ENCODE results near the gene LATS1. TPM values are rescaled to one million over a fixed set of nuclear protein-coding genes. Genes with fewer than 3 reads are reported as not detected.
"Not testable (repeated sequence)": the region's sequence is repeated elsewhere in the genome, so short reads cannot be mapped to it uniquely, and the experiment has no call there.

Gene LATS1
- total RNA-seq, 1 donor from 2014 or later: 29.8 TPM

DNA sequence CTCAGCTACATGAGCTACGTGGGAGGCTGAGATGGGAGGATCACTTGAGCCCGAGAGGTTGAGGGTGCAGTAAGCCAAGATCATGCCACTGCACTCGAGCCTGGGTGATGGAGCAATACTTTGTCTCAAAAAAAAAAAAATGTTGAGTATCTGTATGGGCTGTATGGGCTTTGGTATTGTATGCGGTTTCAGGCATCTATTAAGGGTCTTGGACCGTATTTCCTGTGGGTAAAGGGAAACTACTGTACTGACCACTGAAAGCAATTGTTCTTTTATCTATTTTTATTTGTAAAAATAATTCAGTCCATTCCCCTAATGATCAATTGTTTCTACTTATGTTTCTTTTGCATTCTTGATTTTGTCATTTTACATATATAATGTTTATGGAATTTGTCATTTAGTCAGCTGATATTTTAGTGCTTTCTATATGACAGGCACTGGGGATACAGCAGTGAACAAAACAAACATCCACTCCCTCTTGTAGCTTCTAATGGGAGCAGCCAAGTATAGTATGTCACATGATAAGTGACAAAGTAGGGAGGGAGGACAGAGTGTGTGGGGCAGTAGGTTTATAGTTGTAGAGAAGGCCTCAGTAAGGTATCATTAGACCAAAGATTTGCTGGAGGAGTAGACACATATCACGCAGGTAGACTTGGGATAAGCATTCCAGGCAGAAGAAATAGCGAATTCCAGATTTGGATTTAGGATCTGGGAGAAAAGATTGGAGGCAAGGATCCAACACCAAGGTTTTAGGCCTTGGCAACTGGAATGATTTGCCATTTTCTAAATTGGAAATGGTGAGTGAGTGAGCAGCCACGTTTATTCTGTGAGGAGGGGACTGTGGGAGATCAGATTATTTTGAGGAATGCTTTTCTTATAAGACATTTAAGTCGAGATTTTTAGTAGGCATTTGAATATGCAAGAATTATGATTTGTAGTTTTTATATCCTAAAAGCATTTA lies 37.7 kb upstream of the LATS1 start:
- peaks cover 35% of the 10 kb centered on the region for H3K4me1 ChIP-seq
- no peak for TF ChIP-seq CTCF (IDR thresholded peaks at IDR 0.05)
- peaks cover 7% of the 10 kb centered on the region for H3K36me3 ChIP-seq
- no peak overlapping the region for H3K27ac ChIP-seq
- DNase-seq (no peak), ATAC-seq (peak; percentile 59)
- no peaks in the 10 kb centered on the region for H3K27me3 ChIP-seq
- intact Hi-C loops (cut with DNase I): no loop called here
- no peak overlapping the region for H3K4me3 ChIP-seq
- H3K9me3 ChIP-seq: no peaks in the 10 kb centered on the region

DNA sequence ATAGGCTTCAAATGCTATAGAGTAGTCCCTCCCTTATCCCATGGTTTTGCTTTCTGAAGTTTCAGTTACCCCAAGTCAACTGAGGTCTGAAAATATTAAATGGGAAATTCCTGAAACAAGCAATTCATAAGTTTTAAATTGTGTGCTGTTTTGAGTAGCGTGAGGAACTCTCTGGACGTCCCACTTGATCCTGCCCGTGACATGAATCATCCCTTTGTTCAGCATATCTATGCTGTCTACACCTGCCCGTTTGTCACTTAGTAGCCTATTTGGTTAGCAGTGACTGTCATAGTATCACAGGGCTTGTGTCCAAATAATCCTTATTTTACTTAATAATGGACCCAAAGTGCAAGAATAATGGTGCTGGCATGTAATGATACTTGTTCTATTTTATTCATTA lies 36.6 kb upstream of the LATS1 start:
- H3K4me1 ChIP-seq: peaks cover 39% of the 10 kb centered on the region
- no peaks in the 10 kb centered on the region for H3K36me3 ChIP-seq
- H3K4me3 ChIP-seq: no peak overlapping the region
- intact Hi-C loops (cut with DNase I): no loop called here
- DNase-seq (no peak), ATAC-seq (no peak)
- no peak overlapping the region for H3K27ac ChIP-seq
- no peak for TF ChIP-seq CTCF (IDR thresholded peaks at IDR 0.05)
- no peaks in the 10 kb centered on the region for H3K27me3 ChIP-seq
- H3K9me3 ChIP-seq: no peaks in the 10 kb centered on the region

- H3K36me3 ChIP-seq; H3K27me3 ChIP-seq; H3K4me3 ChIP-seq; intact Hi-C loops (cut with DNase I); ATAC-seq; DNase-seq; H3K9me3 ChIP-seq: not testable (repeated sequence)
- Histone ChIP-seq H3K27ac (peak overlapping the region; percentile 1), H3K4me1 (peaks cover 39% of the 10 kb centered on the region)
These were observed 35.4 kb upstream of the LATS1 start for GRCh38 chr6:149753374-149753637.

GRCh38 chr6:149752600-149753373 lies 34.9 kb upstream of the LATS1 start:
- H3K4me1 ChIP-seq: peaks cover 39% of the 10 kb centered on the region
- DNase-seq (no peak), ATAC-seq (no peak)
- no peaks in the 10 kb centered on the region for H3K27me3 ChIP-seq
- intact Hi-C loops (cut with DNase I): no loop called here
- no peaks in the 10 kb centered on the region for H3K9me3 ChIP-seq
- H3K27ac ChIP-seq: peak overlapping the region; percentile 1
- H3K36me3 ChIP-seq: no peaks in the 10 kb centered on the region
- H3K4me3 ChIP-seq: no peak overlapping the region
- TF ChIP-seq CTCF (IDR thresholded peaks at IDR 0.05): no peak

- DNase-seq; H3K27me3 ChIP-seq; H3K9me3 ChIP-seq; H3K27ac ChIP-seq; intact Hi-C loops (cut with DNase I); H3K36me3 ChIP-seq; ATAC-seq; H3K4me3 ChIP-seq: not testable (repeated sequence)
- H3K4me1 ChIP-seq: peaks cover 41% of the 10 kb centered on the region
These were observed 34.0 kb upstream of the LATS1 start for GRCh38 chr6:149751920-149752319.

- no peaks in the 10 kb centered on the region for H3K27me3 ChIP-seq
- H3K9me3 ChIP-seq: no peaks in the 10 kb centered on the region
- DNase-seq: no peak
- no peaks in the 10 kb centered on the region for H3K36me3 ChIP-seq
- peaks cover 47% of the 10 kb centered on the region for H3K4me1 ChIP-seq
- H3K27ac ChIP-seq: no peak overlapping the region
- no peak for TF ChIP-seq CTCF (IDR thresholded peaks at IDR 0.05)
- intact Hi-C loops (cut with DNase I): no loop called here
- H3K4me3 ChIP-seq: no peak overlapping the region
- ATAC-seq: no peak
These were observed 33.3 kb upstream of the LATS1 start for GRCh38 chr6:149751239-149751638.
